ENCODE data around the gene HAPLN1.

DNA sequence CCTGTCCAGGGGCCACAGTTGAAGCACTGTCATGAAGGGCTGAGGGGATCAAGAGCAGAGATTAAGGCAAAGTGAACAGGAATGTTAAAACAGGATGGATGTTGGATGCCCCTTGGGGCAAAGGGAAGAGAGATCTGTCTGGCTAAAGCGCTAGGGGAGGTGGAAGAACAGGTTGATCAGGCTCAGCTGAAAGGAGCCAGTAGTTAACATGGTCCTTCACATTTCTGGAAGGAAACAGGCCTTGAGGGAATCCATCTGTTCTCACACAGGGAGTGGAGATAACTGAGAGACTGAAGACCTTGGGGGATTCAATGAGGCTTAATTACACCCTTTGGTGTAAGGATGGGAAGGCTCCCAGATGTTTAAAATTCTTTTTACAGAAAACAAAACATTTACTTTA, 5.8 kb downstream of the HAPLN1 start:
- no peak for TF ChIP-seq EZH2 (optimal IDR thresholded peaks at IDR 0.05; ENCODE audit: low read depth, low read length)
- TF ChIP-seq, protein P1, sequence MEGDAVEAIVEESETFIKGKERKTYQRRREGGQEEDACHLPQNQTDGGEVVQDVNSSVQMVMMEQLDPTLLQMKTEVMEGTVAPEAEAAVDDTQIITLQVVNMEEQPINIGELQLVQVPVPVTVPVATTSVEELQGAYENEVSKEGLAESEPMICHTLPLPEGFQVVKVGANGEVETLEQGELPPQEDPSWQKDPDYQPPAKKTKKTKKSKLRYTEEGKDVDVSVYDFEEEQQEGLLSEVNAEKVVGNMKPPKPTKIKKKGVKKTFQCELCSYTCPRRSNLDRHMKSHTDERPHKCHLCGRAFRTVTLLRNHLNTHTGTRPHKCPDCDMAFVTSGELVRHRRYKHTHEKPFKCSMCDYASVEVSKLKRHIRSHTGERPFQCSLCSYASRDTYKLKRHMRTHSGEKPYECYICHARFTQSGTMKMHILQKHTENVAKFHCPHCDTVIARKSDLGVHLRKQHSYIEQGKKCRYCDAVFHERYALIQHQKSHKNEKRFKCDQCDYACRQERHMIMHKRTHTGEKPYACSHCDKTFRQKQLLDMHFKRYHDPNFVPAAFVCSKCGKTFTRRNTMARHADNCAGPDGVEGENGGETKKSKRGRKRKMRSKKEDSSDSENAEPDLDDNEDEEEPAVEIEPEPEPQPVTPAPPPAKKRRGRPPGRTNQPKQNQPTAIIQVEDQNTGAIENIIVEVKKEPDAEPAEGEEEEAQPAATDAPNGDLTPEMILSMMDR (IDR thresholded peaks at IDR 0.05; ENCODE audit: low read length), result no peak
